GM19372 (cell line): ENCODE measurements around the gene RBKS.
"Not testable (repeated sequence)": the region's sequence is repeated elsewhere in the genome, so short reads cannot be mapped to it uniquely, and the experiment has no call there.

Source experiments
- ATAC-seq: cut with Tn5 transposase; IDR thresholded peaks from one replicate; pipeline ENCODE4 v1.9.1; 2021; ENCODE audit warnings: mild to moderate bottlenecking, low read depth, moderate library complexity; ENCODE audit not compliant: unreplicated experiment

The RBKS gene

GRCh38 chr2:27875089-27875881 lies 14.9 kb downstream of the RBKS start:
- ATAC-seq = no peak

GRCh38 chr2:27873091-27873490 lies 17.1 kb downstream of the RBKS start:
- no peak for ATAC-seq

GRCh38 chr2:27871802-27872201 lies 18.4 kb downstream of the RBKS start:
- no peak for ATAC-seq

GRCh38 chr2:27870724-27871123 lies 19.5 kb downstream of the RBKS start:
- ATAC-seq = no peak

- no peak for ATAC-seq
Measured at GRCh38 chr2:27869763-27870162, 20.4 kb downstream of the RBKS start.

- no peak for ATAC-seq
Measured at GRCh38 chr2:27866237-27866636, 23.9 kb downstream of the RBKS start.

GRCh38 chr2:27863955-27864354 lies 26.2 kb downstream of the RBKS start:
- not testable (repeated sequence) for ATAC-seq

GRCh38 chr2:27863146-27863545 lies 27.0 kb downstream of the RBKS start:
- no peak for ATAC-seq

GRCh38 chr2:27860111-27860510 lies 30.1 kb downstream of the RBKS start:
- ATAC-seq = no peak

GRCh38 chr2:27857417-27858172 lies 32.6 kb downstream of the RBKS start:
- ATAC-seq = no peak

- no peak for ATAC-seq
Measured at GRCh38 chr2:27856956-27857355, 33.2 kb downstream of the RBKS start.

- ATAC-seq = no peak
Measured at GRCh38 chr2:27856386-27856785, 33.8 kb downstream of the RBKS start.

GRCh38 chr2:27855476-27855875 lies 34.7 kb downstream of the RBKS start:
- ATAC-seq = no peak

GRCh38 chr2:27854229-27854862 lies 35.8 kb downstream of the RBKS start:
- ATAC-seq = no peak

GRCh38 chr2:27852691-27853090 lies 37.5 kb downstream of the RBKS start:
- ATAC-seq = no peak

- ATAC-seq = no peak
Measured at GRCh38 chr2:27849558-27850205, 40.5 kb downstream of the RBKS start.

GRCh38 chr2:27847333-27847732 lies 42.9 kb downstream of the RBKS start:
- ATAC-seq = no peak

GRCh38 chr2:27844821-27845255 lies 45.3 kb downstream of the RBKS start:
- ATAC-seq = no peak

- no peak for ATAC-seq
Measured at GRCh38 chr2:27843992-27844391, 46.2 kb downstream of the RBKS start.

- ATAC-seq = no peak
Measured at GRCh38 chr2:27842894-27843293, 47.3 kb downstream of the RBKS start.
